ENCODE results near the gene GMDS. TPM values are rescaled to one million over a fixed set of nuclear protein-coding genes. Genes with fewer than 3 reads are reported as not detected.

The GMDS gene
- total and polyA plus RNA-seq, 2 of the 13 experiments (the other 11 are each of a cell fraction or from before 2014, with no cell fraction given), result 64.4 to 112 TPM

- Histone ChIP-seq H3K36me3 (replicated peaks in 1 of 2; ENCODE audit: control insufficient read depth in 1 of 2, insufficient read depth in 2 of 2, low read length in 2 of 2) (peaks cover 7 to 74% of the 10 kb centered on the region in 2 experiments; a peak in 4 of 5 replicates), H3K9me3 (ENCODE audit: low read length) (no peaks in the 10 kb centered on the region), H3K27me3 (ENCODE audit: control insufficient read depth in 1 of 2, insufficient read depth in 2 of 2, low read length in 2 of 2) (no peaks in the 10 kb centered on the region), H3K4me3 (replicated peaks in 1 of 3; ENCODE audit: insufficient read depth in 1 of 3, low read depth in 2 of 3, low read length in 3 of 3) (no peak overlapping the region), H3K4me1 (ENCODE audit: insufficient read depth, low read length) (no peaks in the 10 kb centered on the region), H3K4me2 (ENCODE audit: low read depth, low read length) (no peak overlapping the region), H3K9ac (ENCODE audit: insufficient read depth, low read depth, low read length) (no peak overlapping the region), H3K27ac (ENCODE audit: extremely low read length, insufficient read depth, low read length) (no peak overlapping the region), H3K79me2 (ENCODE audit: insufficient read depth, low read length) (peaks cover 17% of the 10 kb centered on the region), H4K20me1 (ENCODE audit: insufficient read depth, low read length) (no peaks in the 10 kb centered on the region; the same call in 1 of the 2 replicates), H2AFZ (ENCODE audit: low read length) (no peak overlapping the region)
- intact Hi-C loops (cut with micrococcal nuclease; ENCODE audit: unreplicated experiment), result no loop called here
- ATAC-seq, result no peak
- in situ Hi-C loops (cut with HindIII; ENCODE audit: extremely low pct_ligation_motif_present, low pct_unique_long_range_greater_than_20kb), result no loop called here
- DNase-seq (ENCODE audit: low spot score), result no peak
- FAIRE-seq, result no peak
- BruUV-seq (replicated peaks), result no TSS peak
- ChIA-PET CTCF (ENCODE audit: low intra/inter-chr PET ratio, low total read pairs) (no interaction called here), POLR2A (no interaction called here)
- WGBS (ENCODE audit: low lambda C conversion rate), result 98% methylated on average over 7 of the region's 7 CpGs
- TF ChIP-seq PCBP2 (optimal IDR thresholded peaks at IDR 0.05; ENCODE audit: low read depth, low read length, poor library complexity, severe bottlenecking) (no peak), ZNF121 (CRISPR knock-in tag; IDR thresholded peaks at IDR 0.05) (no peak), MAFF (IDR thresholded peaks at IDR 0.05; ENCODE audit: low read depth, low read length) (peak; percentile 73), MAFK (conservative IDR thresholded peaks at IDR 0.05 in 1 of 2, IDR thresholded peaks at IDR 0.05 in 1 of 2; ENCODE audit: low read length in 2 of 2) (peak; percentile 54 to 83; a peak in 2 of 4 replicates), RNF2 (conservative IDR thresholded peaks at IDR 0.05; ENCODE audit: low read depth) (no peak)
These were observed 128.0 kb downstream of the GMDS start for GRCh38 chr6:2117447-2117846.

- in situ Hi-C loops (cut with HindIII; ENCODE audit: extremely low pct_ligation_motif_present, low pct_unique_long_range_greater_than_20kb), result no loop called here
- POLR2A ChIA-PET, result no interaction called here
- no TSS peak for BruUV-seq (replicated peaks)
- TF ChIP-seq ZFYVE20 (CRISPR knock-in tag; IDR thresholded peaks at IDR 0.05; ENCODE audit: borderline replicate concordance, low read depth) (no peak), NCOA2 (CRISPR knock-in tag; IDR thresholded peaks at IDR 0.05) (no peak), SSRP1 (CRISPR knock-in tag; IDR thresholded peaks at IDR 0.05) (no peak), ZNF292 (CRISPR knock-in tag; IDR thresholded peaks at IDR 0.05; ENCODE audit: borderline replicate concordance, low read depth) (no peak), KLF9 (CRISPR knock-in tag; IDR thresholded peaks at IDR 0.05; ENCODE audit: low read depth) (no peak), RNF2 (conservative IDR thresholded peaks at IDR 0.05; ENCODE audit: low read depth) (no peak), ZNF3 (CRISPR knock-in tag; IDR thresholded peaks at IDR 0.05) (no peak), NBN (conservative IDR thresholded peaks at IDR 0.05) (no peak), ZNF251 (CRISPR knock-in tag; IDR thresholded peaks at IDR 0.05) (no peak)
- TF ChIP-seq, protein P1, sequence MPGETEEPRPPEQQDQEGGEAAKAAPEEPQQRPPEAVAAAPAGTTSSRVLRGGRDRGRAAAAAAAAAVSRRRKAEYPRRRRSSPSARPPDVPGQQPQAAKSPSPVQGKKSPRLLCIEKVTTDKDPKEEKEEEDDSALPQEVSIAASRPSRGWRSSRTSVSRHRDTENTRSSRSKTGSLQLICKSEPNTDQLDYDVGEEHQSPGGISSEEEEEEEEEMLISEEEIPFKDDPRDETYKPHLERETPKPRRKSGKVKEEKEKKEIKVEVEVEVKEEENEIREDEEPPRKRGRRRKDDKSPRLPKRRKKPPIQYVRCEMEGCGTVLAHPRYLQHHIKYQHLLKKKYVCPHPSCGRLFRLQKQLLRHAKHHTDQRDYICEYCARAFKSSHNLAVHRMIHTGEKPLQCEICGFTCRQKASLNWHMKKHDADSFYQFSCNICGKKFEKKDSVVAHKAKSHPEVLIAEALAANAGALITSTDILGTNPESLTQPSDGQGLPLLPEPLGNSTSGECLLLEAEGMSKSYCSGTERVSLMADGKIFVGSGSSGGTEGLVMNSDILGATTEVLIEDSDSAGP (CRISPR knock-in tag; IDR thresholded peaks at IDR 0.05; ENCODE audit: borderline replicate concordance), result no peak
- TF ChIP-seq, protein P2, sequence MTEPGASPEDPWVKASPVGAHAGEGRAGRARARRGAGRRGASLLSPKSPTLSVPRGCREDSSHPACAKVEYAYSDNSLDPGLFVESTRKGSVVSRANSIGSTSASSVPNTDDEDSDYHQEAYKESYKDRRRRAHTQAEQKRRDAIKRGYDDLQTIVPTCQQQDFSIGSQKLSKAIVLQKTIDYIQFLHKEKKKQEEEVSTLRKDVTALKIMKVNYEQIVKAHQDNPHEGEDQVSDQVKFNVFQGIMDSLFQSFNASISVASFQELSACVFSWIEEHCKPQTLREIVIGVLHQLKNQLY (CRISPR knock-in tag; IDR thresholded peaks at IDR 0.05), result no peak
- TF ChIP-seq, protein P3, sequence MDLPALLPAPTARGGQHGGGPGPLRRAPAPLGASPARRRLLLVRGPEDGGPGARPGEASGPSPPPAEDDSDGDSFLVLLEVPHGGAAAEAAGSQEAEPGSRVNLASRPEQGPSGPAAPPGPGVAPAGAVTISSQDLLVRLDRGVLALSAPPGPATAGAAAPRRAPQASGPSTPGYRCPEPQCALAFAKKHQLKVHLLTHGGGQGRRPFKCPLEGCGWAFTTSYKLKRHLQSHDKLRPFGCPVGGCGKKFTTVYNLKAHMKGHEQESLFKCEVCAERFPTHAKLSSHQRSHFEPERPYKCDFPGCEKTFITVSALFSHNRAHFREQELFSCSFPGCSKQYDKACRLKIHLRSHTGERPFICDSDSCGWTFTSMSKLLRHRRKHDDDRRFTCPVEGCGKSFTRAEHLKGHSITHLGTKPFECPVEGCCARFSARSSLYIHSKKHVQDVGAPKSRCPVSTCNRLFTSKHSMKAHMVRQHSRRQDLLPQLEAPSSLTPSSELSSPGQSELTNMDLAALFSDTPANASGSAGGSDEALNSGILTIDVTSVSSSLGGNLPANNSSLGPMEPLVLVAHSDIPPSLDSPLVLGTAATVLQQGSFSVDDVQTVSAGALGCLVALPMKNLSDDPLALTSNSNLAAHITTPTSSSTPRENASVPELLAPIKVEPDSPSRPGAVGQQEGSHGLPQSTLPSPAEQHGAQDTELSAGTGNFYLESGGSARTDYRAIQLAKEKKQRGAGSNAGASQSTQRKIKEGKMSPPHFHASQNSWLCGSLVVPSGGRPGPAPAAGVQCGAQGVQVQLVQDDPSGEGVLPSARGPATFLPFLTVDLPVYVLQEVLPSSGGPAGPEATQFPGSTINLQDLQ (CRISPR knock-in tag; IDR thresholded peaks at IDR 0.05), result no peak
These were observed 128.9 kb downstream of the GMDS start for GRCh38 chr6:2116496-2116895.

More at GRCh38 chr6:2116496-2116895, 128.9 kb downstream of the GMDS start:
- no peak overlapping the region for H3K4me3 ChIP-seq (replicated peaks in 1 of 3; ENCODE audit: insufficient read depth in 1 of 3, low read depth in 2 of 3, low read length in 3 of 3)
- H3K27me3 ChIP-seq (ENCODE audit: control insufficient read depth in 1 of 2, insufficient read depth in 2 of 2, low read length in 2 of 2), result no peaks in the 10 kb centered on the region
- CTCF ChIA-PET (ENCODE audit: low intra/inter-chr PET ratio, low total read pairs), result no interaction called here
- peaks cover 7 to 70% of the 10 kb centered on the region in 2 experiments; a peak in 4 of 5 replicates for H3K36me3 ChIP-seq (replicated peaks in 1 of 2; ENCODE audit: control insufficient read depth in 1 of 2, insufficient read depth in 2 of 2, low read length in 2 of 2)
- peaks cover 24% of the 10 kb centered on the region for H3K79me2 ChIP-seq (ENCODE audit: insufficient read depth, low read length)
- intact Hi-C loops (cut with micrococcal nuclease; ENCODE audit: unreplicated experiment), result no loop called here
- H4K20me1 ChIP-seq (ENCODE audit: insufficient read depth, low read length), result peaks cover 2% of the 10 kb centered on the region; the same call in 1 of the 2 replicates
- no peak overlapping the region for H3K4me2 ChIP-seq (ENCODE audit: low read depth, low read length)
- no peak for DNase-seq (ENCODE audit: low spot score)
- H2AFZ ChIP-seq (ENCODE audit: low read length), result no peak overlapping the region
- H3K27ac ChIP-seq (ENCODE audit: extremely low read length, insufficient read depth, low read length), result no peak overlapping the region
- WGBS (ENCODE audit: low lambda C conversion rate), result 100% methylated on average over 2 of the region's 2 CpGs
- no peak overlapping the region for H3K9ac ChIP-seq (ENCODE audit: insufficient read depth, low read depth, low read length)
- ATAC-seq, result no peak
- no peaks in the 10 kb centered on the region for H3K4me1 ChIP-seq (ENCODE audit: insufficient read depth, low read length)
- no peak for FAIRE-seq
- H3K9me3 ChIP-seq (ENCODE audit: low read length), result no peaks in the 10 kb centered on the region
